Small intestine (tissue), 7 donors: ENCODE results near the gene ASB8. TPM values are rescaled to one million over a fixed set of nuclear protein-coding genes. Genes with fewer than 3 reads are reported as not detected.
"Not testable (repeated sequence)": the region's sequence is repeated elsewhere in the genome, so short reads cannot be mapped to it uniquely, and the experiment has no call there.

Experiments used
- DNase-seq, 2 donors: peaks; one replicate each; pipeline versions ENCODE4 v3.0.0 to v3.0.0-alpha.2; 2013
- FAIRE-seq: peaks from 2 replicates; lab custom pipeline; 2012; peaks lifted over from hg19 to GRCh38; lab: Jason Lieb, UNC
- H3K27ac ChIP-seq, 3 donors: one replicate each; pipeline ENCODE4 v1.5.1; 2013; ENCODE audit warnings: low read length in 2 of 3, mild to moderate bottlenecking in 2 of 3, control low read depth in 1 of 3, inconsistent platforms in 1 of 3, low read depth in 1 of 3, moderate library complexity in 1 of 3
- H3K27me3 ChIP-seq, 3 donors: one replicate each; pipeline ENCODE4 v1.6.1; 2013; ENCODE audit warnings: low read length in 3 of 3, inconsistent platforms in 1 of 3; ENCODE audit not compliant: control insufficient read depth in 3 of 3, insufficient read depth in 3 of 3
- H3K36me3 ChIP-seq, 3 donors: one replicate each; pipeline ENCODE4 v1.6.1; 2013; ENCODE audit warnings: low read length in 3 of 3, inconsistent platforms in 1 of 3, low read depth in 1 of 3, mild to moderate bottlenecking in 1 of 3, moderate library complexity in 1 of 3; ENCODE audit not compliant: control insufficient read depth in 3 of 3, insufficient read depth in 2 of 3
- H3K4me1 ChIP-seq, 3 donors: one replicate each; pipeline ENCODE4 v1.6.1; 2013; ENCODE audit warnings: low read length in 2 of 3, inconsistent platforms in 1 of 3, low read depth in 1 of 3, mild to moderate bottlenecking in 1 of 3, moderate library complexity in 1 of 3; ENCODE audit not compliant: control insufficient read depth in 3 of 3, insufficient read depth in 2 of 3
- H3K4me3 ChIP-seq, 3 donors: one replicate each; pipeline ENCODE4 v1.5.1; 2013; ENCODE audit warnings: low read length in 3 of 3, control low read depth in 1 of 3, inconsistent platforms in 1 of 3, low read depth in 1 of 3, mild to moderate bottlenecking in 1 of 3, moderate library complexity in 1 of 3
- H3K9me3 ChIP-seq, 2 donors: one replicate each; pipeline ENCODE4 v1.6.1; 2013; ENCODE audit warnings: low read depth in 1 of 2, low read length in 1 of 2; ENCODE audit not compliant: control insufficient read depth in 2 of 2, insufficient read depth in 1 of 2
- WGBS, 3 donors: extraction: QIAGEN DNeasy Blood & Tissue Kit; methylation state at CpG; one replicate each; pipeline ENCODE4 v1.1.7; 2013; 5-methylcytosine and 5-hydroxymethylcytosine counted together
- polyA plus RNA-seq, 4 donors: library from polyadenylated mRNA; stranded (reverse) in 3 of 4; unstranded in 1 of 4; fragments of 200-250 nt in 3 of 4; fragments of 120-200 nt in 1 of 4; gene quantifications; one replicate each; pipeline versions ENCODE4 v1.2.1 to v1.2.3, GENCODE V29; 2013
- donor health status: healthy with polysubstance abuse.
- donor health status: control.
- donor health status: control.
- donor health status: Bipolar disorder and iron deficiency.
- donor health status: healthy.

Gene ASB8
- polyA plus RNA-seq, 4 donors, result 17.6 to 29.6 (median 24.0) TPM

- H3K27ac ChIP-seq, result no peak overlapping the region
- H3K36me3 ChIP-seq, result no peaks in the 10 kb centered on the region
- FAIRE-seq (no peak), DNase-seq (no peak)
- WGBS, 3 donors, result 58 to 76% (median 59%) methylated on average over 5 of the region's 5 CpGs
- peaks cover 0 to 3% of the 10 kb centered on the region in 2 donors for H3K9me3 ChIP-seq
- no peaks in the 10 kb centered on the region for H3K4me1 ChIP-seq
- H3K4me3 ChIP-seq, result no peak overlapping the region
- H3K27me3 ChIP-seq, result no peaks in the 10 kb centered on the region
These were observed 5.9 kb upstream of the ASB8 start for GRCh38 chr12:48163150-48163747.

- H3K4me3 ChIP-seq, result no peak overlapping the region
- no peak for FAIRE-seq
- peaks cover 0 to under 1% of the 10 kb centered on the region in 2 donors for H3K9me3 ChIP-seq
- DNase-seq, result no peak
- no peaks in the 10 kb centered on the region for H3K27me3 ChIP-seq
- H3K27ac ChIP-seq, result no peak overlapping the region
- peaks cover 0 to 6% (median 0%) of the 10 kb centered on the region in 3 donors for H3K4me1 ChIP-seq
- WGBS, 3 donors, result 80 to 92% (median 81%) methylated on average over 2 of the region's 2 CpGs
- peaks cover 0 to under 1% (median 0%) of the 10 kb centered on the region in 3 donors for H3K36me3 ChIP-seq
These were observed 3.5 kb upstream of the ASB8 start for GRCh38 chr12:48160807-48161206.

GRCh38 chr12:48160046-48160445, 2.7 kb upstream of the ASB8 start:
- 85 to 93% (median 88%) methylated on average over 5 of the region's 5 CpGs for WGBS, 3 donors
- Histone ChIP-seq H3K9me3 (no peaks in the 10 kb centered on the region), H3K4me3 (no peak overlapping the region), H3K27me3 (no peaks in the 10 kb centered on the region), H3K4me1 (peaks cover 0 to 6% (median 0%) of the 10 kb centered on the region in 3 donors), H3K27ac (no peak overlapping the region), H3K36me3 (peaks cover 0 to 3% (median 0%) of the 10 kb centered on the region in 3 donors)
- FAIRE-seq (no peak), DNase-seq (no peak)

- H3K36me3 ChIP-seq, result peaks cover 0 to 3% (median 0%) of the 10 kb centered on the region in 3 donors
- no peaks in the 10 kb centered on the region for H3K9me3 ChIP-seq
- no peak for FAIRE-seq
- H3K27ac ChIP-seq, result peak overlapping the region; percentile 80 to 96 (median 91)
- 57 to 61% (median 61%) methylated on average over 3 of the region's 3 CpGs for WGBS, 3 donors
- H3K4me1 ChIP-seq, result peaks cover 0 to 6% (median 0%) of the 10 kb centered on the region in 3 donors
- H3K4me3 ChIP-seq, result peak overlapping the region in 2 of 3 donors; percentile 85 to 98
- no peak for DNase-seq
- H3K27me3 ChIP-seq, result no peaks in the 10 kb centered on the region
These were observed 615 bp upstream of the ASB8 start for GRCh38 chr12:48157889-48158370.

GRCh38 chr12:48156652-48157017, 680 bp downstream of the ASB8 start:
- Histone ChIP-seq H3K27ac (peak overlapping the region; percentile 74 to 96 (median 91)), H3K36me3 (peaks cover 0 to 11% (median 4%) of the 10 kb centered on the region in 3 donors), H3K4me1 (peaks cover 0 to 6% (median 0%) of the 10 kb centered on the region in 3 donors), H3K4me3 (peak overlapping the region; percentile 61 to 98 (median 85)), H3K9me3 (no peaks in the 10 kb centered on the region), H3K27me3 (no peaks in the 10 kb centered on the region)
- WGBS, 3 donors, result 12 to 25% (median 17%) methylated on average over 8 of the region's 8 CpGs
- no peak for DNase-seq
- no peak for FAIRE-seq

- H3K27me3 ChIP-seq, H3K4me1 ChIP-seq, H3K27ac ChIP-seq, H3K9me3 ChIP-seq, H3K4me3 ChIP-seq, DNase-seq, FAIRE-seq: not testable (repeated sequence)
- peaks cover 4 to 17% (median 5%) of the 10 kb centered on the region in 3 donors for H3K36me3 ChIP-seq
- 95 to 98% (median 97%) methylated on average over 5 of the region's 5 CpGs for WGBS, 3 donors
These were observed 1.5 kb downstream of the ASB8 start for GRCh38 chr12:48155786-48156185.

GRCh38 chr12:48151103-48151771, 6.1 kb downstream of the ASB8 start:
- FAIRE-seq (no peak), DNase-seq (no peak)
- no peaks in the 10 kb centered on the region for H3K27me3 ChIP-seq
- no peak overlapping the region for H3K4me3 ChIP-seq
- H3K4me1 ChIP-seq, result peaks cover 0 to 2% (median 0%) of the 10 kb centered on the region in 3 donors
- WGBS, 3 donors, result 66 to 83% (median 68%) methylated on average over 2 of the region's 2 CpGs
- H3K9me3 ChIP-seq, result no peaks in the 10 kb centered on the region
- no peak overlapping the region for H3K27ac ChIP-seq
- peaks cover 18 to 36% (median 19%) of the 10 kb centered on the region in 3 donors for H3K36me3 ChIP-seq

GRCh38 chr12:48145981-48146380, 11.3 kb downstream of the ASB8 start:
- no peaks in the 10 kb centered on the region for H3K27me3 ChIP-seq
- DNase-seq (no peak), FAIRE-seq (no peak)
- H3K4me1 ChIP-seq, result no peaks in the 10 kb centered on the region
- H3K27ac ChIP-seq, result no peak overlapping the region
- H3K36me3 ChIP-seq, result peaks cover 24 to 49% (median 29%) of the 10 kb centered on the region in 3 donors
- H3K4me3 ChIP-seq, result no peak overlapping the region
- no peaks in the 10 kb centered on the region for H3K9me3 ChIP-seq
- 37 to 65% (median 44%) methylated on average over 1 of the region's 1 CpG for WGBS, 3 donors
